HG02642 (cell line): Measurements from ENCODE around the gene ZNF582.
"Not testable (repeated sequence)": the region's sequence is repeated elsewhere in the genome, so short reads cannot be mapped to it uniquely, and the experiment has no call there.

ENCODE experiments used
- ATAC-seq: cut with Tn5 transposase; IDR thresholded peaks from one replicate; pipeline ENCODE4 v1.9.1; 2021; ENCODE audit warnings: mild to moderate bottlenecking; ENCODE audit not compliant: unreplicated experiment, poor library complexity

Gene ZNF582

GRCh38 chr19:56355517-56355916 lies 37.8 kb downstream of the ZNF582 start:
- ATAC-seq, result no peak

DNA sequence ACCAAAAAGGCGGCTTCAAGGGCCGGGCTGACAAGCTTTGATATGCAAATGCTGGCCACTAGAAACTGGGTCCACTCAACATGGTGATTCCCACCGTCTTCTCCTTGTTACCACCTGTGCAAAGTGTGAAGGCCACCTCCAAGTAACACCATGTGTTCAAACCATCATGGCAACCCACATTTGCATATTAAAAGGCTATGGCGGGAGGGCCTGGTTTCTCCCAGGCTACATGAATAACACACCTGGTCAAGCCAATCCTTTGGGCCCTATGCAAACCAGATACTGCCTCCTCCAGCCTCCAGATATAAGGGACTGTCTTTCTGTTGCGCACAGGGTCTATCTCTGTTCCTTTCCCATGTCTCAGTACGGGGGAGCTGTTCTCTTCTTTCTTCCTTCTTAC lies 42.1 kb downstream of the ZNF582 start:
- ATAC-seq, result no peak

- ATAC-seq, result no peak
Measured at GRCh38 chr19:56350416-56351045, 42.8 kb downstream of the ZNF582 start.

DNA sequence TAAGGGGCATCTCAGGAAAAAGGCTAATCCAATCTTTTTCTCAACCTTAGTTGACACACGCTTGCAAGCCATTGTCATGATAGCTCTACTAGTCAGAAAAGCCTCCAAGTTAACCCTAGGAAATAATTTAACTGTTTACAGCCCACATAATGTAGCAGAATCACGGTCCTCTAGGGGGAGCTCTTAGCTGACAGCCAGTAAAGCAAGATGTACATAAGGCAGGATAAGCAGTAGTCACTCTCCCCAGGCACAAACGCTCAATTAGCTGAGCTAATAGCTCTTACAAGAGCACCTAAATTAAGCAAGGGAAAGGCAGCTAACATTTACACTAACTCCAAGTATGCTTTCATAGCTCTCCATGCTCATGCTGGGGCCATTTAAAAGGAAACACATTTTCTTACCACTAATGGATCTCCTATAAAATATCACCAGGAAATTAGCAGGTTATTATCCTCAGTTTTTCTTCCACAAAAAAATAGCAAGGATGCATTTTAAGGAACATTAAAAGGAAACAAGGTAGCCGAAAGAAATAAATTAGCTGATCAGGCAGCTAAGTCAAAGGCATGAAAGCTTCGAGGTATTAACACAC lies 45.0 kb downstream of the ZNF582 start:
- ATAC-seq, result no peak

- no peak for ATAC-seq
Measured at GRCh38 chr19:56347163-56347778, 46.1 kb downstream of the ZNF582 start.

DNA sequence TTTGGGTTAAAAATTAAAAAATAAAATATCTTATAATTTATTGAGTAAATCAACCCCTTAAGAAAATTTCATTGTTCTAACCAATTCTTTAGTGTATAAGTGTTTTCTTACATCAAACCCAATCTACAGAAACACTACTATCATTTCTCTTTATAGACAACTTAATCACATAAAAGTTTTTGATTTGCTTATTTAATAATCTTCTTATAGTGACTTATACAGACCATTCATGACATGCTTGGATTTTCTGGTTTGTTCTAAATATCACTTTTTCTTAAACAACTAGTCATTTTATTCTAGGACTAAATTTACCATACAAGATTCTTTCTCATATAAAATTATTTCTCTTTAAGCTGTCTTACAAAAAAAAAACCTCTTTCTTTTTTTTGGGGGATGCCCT lies 51.4 kb downstream of the ZNF582 start:
- no peak for ATAC-seq

GRCh38 chr19:56339031-56339430 lies 54.3 kb downstream of the ZNF582 start:
- not testable (repeated sequence) for ATAC-seq

DNA sequence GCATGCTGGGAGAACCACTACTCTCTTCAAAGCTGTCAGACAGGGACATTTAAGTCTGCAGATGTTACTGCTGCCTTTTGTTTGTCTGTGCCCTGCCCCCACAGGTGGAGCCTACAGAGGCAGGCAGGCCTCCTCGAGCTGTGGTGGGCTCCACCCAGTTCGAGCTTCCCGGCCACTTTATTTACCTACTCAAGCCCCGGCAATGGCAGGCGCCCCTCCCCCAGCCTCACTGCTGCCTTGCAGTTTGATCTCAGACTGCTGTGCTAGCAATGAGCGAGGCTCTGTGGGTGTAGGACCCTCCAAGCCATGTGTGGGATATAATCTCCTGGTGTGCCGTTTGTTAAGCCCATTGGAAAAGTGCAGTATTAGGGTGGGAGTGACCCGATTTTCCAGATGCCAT lies 56.3 kb downstream of the ZNF582 start:
- not testable (repeated sequence) for ATAC-seq

DNA sequence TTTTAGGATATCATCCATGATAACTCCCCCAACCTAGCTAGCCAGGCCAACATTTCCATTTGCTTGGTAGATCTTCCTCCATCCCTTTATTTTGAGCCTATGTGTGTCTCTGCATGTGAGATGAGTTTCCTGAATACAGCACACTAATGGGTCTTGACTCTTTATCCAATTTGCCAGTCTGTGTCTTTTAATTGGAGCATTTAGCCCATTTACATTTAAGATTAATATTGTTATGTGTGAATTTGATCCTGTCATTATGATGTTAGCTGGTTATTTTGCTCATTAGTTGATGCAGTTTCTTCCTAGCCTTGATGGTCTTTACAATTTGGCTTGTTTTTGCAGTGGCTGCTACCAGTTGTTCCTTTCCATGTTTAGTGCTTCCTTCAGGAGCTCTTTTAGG lies 58.0 kb downstream of the ZNF582 start:
- not testable (repeated sequence) for ATAC-seq

DNA sequence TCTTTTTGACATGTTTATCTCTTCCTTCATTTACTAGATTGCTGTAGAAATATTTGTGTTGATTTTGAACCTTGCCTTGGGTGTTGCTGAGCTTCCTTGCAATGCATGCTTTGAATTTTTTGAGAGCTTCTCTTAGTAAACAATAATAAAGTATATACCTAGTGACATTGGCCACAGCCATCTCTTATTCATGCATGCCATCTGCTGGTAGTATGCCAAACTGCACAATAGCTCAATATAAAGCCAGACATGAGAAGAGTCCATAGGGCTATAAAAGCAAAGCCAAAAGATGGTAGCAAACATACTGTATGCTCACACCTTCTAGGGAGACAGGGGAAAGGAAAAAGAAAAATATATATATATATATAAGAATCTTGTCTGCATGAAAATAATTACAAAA lies 59.8 kb downstream of the ZNF582 start:
- no peak for ATAC-seq
